ENCODE measurements around the gene CDKN1A.

GRCh38 chr6:36699348-36699747 lies 20.8 kb downstream of the CDKN1A start:
- TF ChIP-seq CTCF (IDR thresholded peaks at IDR 0.05; ENCODE audit: insufficient read depth, low read length) (no peak), POLR2AphosphoS5 (IDR thresholded peaks at IDR 0.05; ENCODE audit: low read depth) (no peak), GABPA (IDR thresholded peaks at IDR 0.05; ENCODE audit: low read depth) (no peak)
